T follicular helper cell (primary cell): ENCODE data around the gene HTRA2.

ENCODE experiments used
- DNase-seq: peaks from one replicate; pipeline ENCODE4 v3.0.0-alpha.2; 2020; ENCODE audit warnings: low read depth

Gene HTRA2

GRCh38 chr2:74562126-74562775 lies 32.5 kb downstream of the HTRA2 start:
- DNase-seq = no peak

- no peak for DNase-seq
These were observed 34.5 kb downstream of the HTRA2 start for GRCh38 chr2:74564222-74564621.

- DNase-seq = no peak
These were observed 36.5 kb downstream of the HTRA2 start for GRCh38 chr2:74566076-74566753.

GRCh38 chr2:74566754-74567085 lies 37.0 kb downstream of the HTRA2 start:
- no peak for DNase-seq

GRCh38 chr2:74567881-74568280 lies 38.1 kb downstream of the HTRA2 start:
- DNase-seq = no peak

- DNase-seq = no peak
These were observed 40.0 kb downstream of the HTRA2 start for GRCh38 chr2:74569686-74570085.

GRCh38 chr2:74571058-74571457 lies 41.3 kb downstream of the HTRA2 start:
- no peak for DNase-seq

GRCh38 chr2:74572178-74572925 lies 42.6 kb downstream of the HTRA2 start:
- no peak for DNase-seq

GRCh38 chr2:74573747-74574562 lies 44.2 kb downstream of the HTRA2 start:
- DNase-seq = no peak

GRCh38 chr2:74575320-74575719 lies 45.6 kb downstream of the HTRA2 start:
- no peak for DNase-seq

- DNase-seq = no peak
These were observed 46.6 kb downstream of the HTRA2 start for GRCh38 chr2:74576211-74576862.

GRCh38 chr2:74576863-74577229 lies 47.1 kb downstream of the HTRA2 start:
- DNase-seq = no peak

- DNase-seq = no peak
These were observed 47.7 kb downstream of the HTRA2 start for GRCh38 chr2:74577448-74577847.

GRCh38 chr2:74578408-74578807 lies 48.7 kb downstream of the HTRA2 start:
- no peak for DNase-seq

- no peak for DNase-seq
These were observed 51.7 kb downstream of the HTRA2 start for GRCh38 chr2:74581463-74581862.

- DNase-seq = no peak
These were observed 52.5 kb downstream of the HTRA2 start for GRCh38 chr2:74582184-74582583.
